A549 (cell line): Measurements from ENCODE around the gene HSD17B1. TPM values are rescaled to one million over a fixed set of nuclear protein-coding genes. Genes with fewer than 3 reads are reported as not detected.

Source experiments
- ATAC-seq, 2 experiments: fragments of 200-7000 bp in 1 of 2; fragments of >200 bp in 1 of 2; cut with Nextera tagmentation in 1 of 2; cut with Tn5 transposase in 1 of 2; 3 replicates each; pipeline versions ENCODE4 v1.8.0 to v1.9.1; 2018 to 2020; ENCODE audit warnings: mild to moderate bottlenecking in 1 of 2, moderate library complexity in 1 of 2
- CTCF ChIA-PET: fragments of 300-600 bp; sonication (Branson Sonifier 250); formaldehyde crosslinking; extraction: SDS; loops from one replicate; lab custom pipeline; 2021; ENCODE audit warnings: antibody characterized with exemption, inconsistent platforms; lab: Yijun Ruan, JAX
- POLR2A ChIA-PET: fragments of 350-600 bp; formaldehyde crosslinking; extraction: SDS; loops from one replicate; lab custom pipeline; 2021; ENCODE audit warnings: antibody characterized with exemption, inconsistent platforms; lab: Yijun Ruan, JAX
- DNase-seq, 2 experiments: peaks; one replicate each; pipeline versions ENCODE4 v3.0.0 to v3.0.0-alpha.2; 2011 to 2016; ENCODE audit warnings: low read depth in 1 of 2, low spot score in 1 of 2
- FAIRE-seq: peaks from 2 replicates; lab custom pipeline; 2011; peaks lifted over from hg19 to GRCh38; lab: Jason Lieb, UNC
- H3K27ac ChIP-seq, 2 experiments: fragments of >200 bp; sonication (Bioruptor Twin); formaldehyde crosslinking; 3 replicates each; pipeline ENCODE4 v1.5.1; 2016 to 2017
- H3K4me1 ChIP-seq: fragments of >200 bp; sonication (Bioruptor Twin); formaldehyde crosslinking; 3 replicates; pipeline ENCODE4 v1.6.1; 2016
- H3K4me2 ChIP-seq: fragments of >200 bp; sonication (Bioruptor Twin); formaldehyde crosslinking; 3 replicates; pipeline ENCODE4 v1.6.1; 2016
- H3K4me3 ChIP-seq: fragments of >200 bp; sonication (Bioruptor Twin); formaldehyde crosslinking; 3 replicates; pipeline ENCODE4 v1.5.1; 2016
- H3K9me3 ChIP-seq: fragments of >200 bp; sonication (Bioruptor Twin); formaldehyde crosslinking; 3 replicates; pipeline ENCODE4 v1.6.1; 2016
- CHD4 ChIP-seq: fragments of 200-600 bp; sonication (generic); IDR thresholded peaks from 2 replicates; pipeline ENCODE4 v1.6.1; 2016; ENCODE audit warnings: antibody characterized with exemption, mild to moderate bottlenecking, borderline replicate concordance
- EHF ChIP-seq: fragments of 250-450 bp; sonication (Bioruptor Pico); IDR thresholded peaks from 2 replicates; pipeline ENCODE4 v1.5.0; 2020; ENCODE audit warnings: mild to moderate bottlenecking
- ESRRA ChIP-seq: fragments of 150-350 bp; IDR thresholded peaks from 2 replicates; pipeline ENCODE4 v1.6.1; 2014; ENCODE audit warnings: mild to moderate bottlenecking, low read length, borderline replicate concordance
- FOSB ChIP-seq: fragments of 250-450 bp; sonication (Bioruptor Pico); IDR thresholded peaks from 2 replicates; pipeline ENCODE4 v1.5.0; 2020; ENCODE audit warnings: mild to moderate bottlenecking, moderate library complexity
- FOSL2 ChIP-seq, 2 experiments: fragments of 450-650 bp in 1 of 2; fragments of >200 bp in 1 of 2; sonication (Bioruptor Twin) in 1 of 2; formaldehyde crosslinking; IDR thresholded peaks; 2 replicates each; pipeline versions ENCODE4 v1.5.0 to v1.6.1; 2016 to 2020; ENCODE audit warnings: mild to moderate bottlenecking in 1 of 2, moderate library complexity in 1 of 2
- GATA3 ChIP-seq: IDR thresholded peaks from 2 replicates; pipeline ENCODE4 v1.6.1; 2012; ENCODE audit warnings: borderline replicate concordance
- HOXB13 ChIP-seq: fragments of 250-450 bp; sonication (Bioruptor Pico); IDR thresholded peaks from 2 replicates; pipeline ENCODE4 v1.5.0; 2020; ENCODE audit warnings: low read depth, mild to moderate bottlenecking, moderate library complexity
- JUN ChIP-seq, 2 experiments: fragments of >200 bp; sonication (Bioruptor Twin); formaldehyde crosslinking; IDR thresholded peaks; 2 replicates in 1 of 2; 3 replicates in 1 of 2; pipeline ENCODE4 v1.6.1; 2016 to 2017
- KDM1A ChIP-seq: fragments of 200-600 bp; sonication (generic); IDR thresholded peaks from 2 replicates; pipeline ENCODE4 v1.6.1; 2016; ENCODE audit warnings: low read depth, mild to moderate bottlenecking
- KDM5A ChIP-seq: fragments of 200-600 bp; sonication (generic); IDR thresholded peaks from 2 replicates; pipeline ENCODE4 v1.6.1; 2016; ENCODE audit warnings: antibody characterized with exemption, mild to moderate bottlenecking
- NFE2L2 ChIP-seq: fragments of 150-350 bp; conservative IDR thresholded peaks from 2 replicates; pipeline ENCODE4 v1.6.1; 2014; ENCODE audit warnings: low read length
- PHF8 ChIP-seq: fragments of 200-600 bp; sonication (generic); IDR thresholded peaks from 2 replicates; pipeline ENCODE4 v1.6.1; 2016; ENCODE audit warnings: low read depth, mild to moderate bottlenecking, antibody characterized with exemption, moderate library complexity, borderline replicate concordance
- POLR2A ChIP-seq: IDR thresholded peaks from 2 replicates; pipeline ENCODE4 v1.6.1; 2012; ENCODE audit warnings: mild to moderate bottlenecking, low read length
- POLR2AphosphoS2 ChIP-seq: conservative IDR thresholded peaks from 2 replicates; pipeline ENCODE4 v1.6.1; 2012; ENCODE audit warnings: low read length, improper control_type of control experiment, inconsistent platforms
- RCOR1 ChIP-seq: fragments of 150-350 bp; IDR thresholded peaks from 2 replicates; pipeline ENCODE4 v1.6.1; 2014; ENCODE audit warnings: antibody characterized with exemption, low read length, low read depth
- ZFP36 ChIP-seq: fragments of 450-650 bp; IDR thresholded peaks from 2 replicates; pipeline ENCODE4 v1.6.1; 2014; ENCODE audit warnings: borderline replicate concordance; ENCODE audit not compliant: partially characterized antibody
- WGBS: methylation state at CpG from one replicate; pipeline ENCODE4 v1.1.6; 2017; ENCODE audit errors: missing lambda C conversion rate; 5-methylcytosine and 5-hydroxymethylcytosine counted together
- polyA plus RNA-seq, 4 experiments: library from polyadenylated mRNA; depleted of rRNA in 3 of 4; stranded (reverse); fragments of >200 nt; fragmentation: RNase III in 1 of 4; extraction: RNeasy Plus Mini Kit Qiagen cat#74134 plus additional on column Dnase treatment in 1 of 4; gene quantifications; 2 replicates in 3 of 4; 3 replicates in 1 of 4; pipeline ENCODE4 v1.2.3, GENCODE V29; 2011 to 2017
- TF ChIP-seq, protein P1 (sequence below): IDR thresholded peaks from 2 replicates; pipeline ENCODE4 v1.6.1; 2012
- TF ChIP-seq, protein P2 (sequence below): fragments of >200 bp; sonication (Bioruptor Twin); formaldehyde crosslinking; IDR thresholded peaks from 3 replicates; pipeline ENCODE4 v1.5.1; 2016
- TF ChIP-seq, protein P3 (sequence below): fragments of >200 bp; sonication (Bioruptor Twin); formaldehyde crosslinking; IDR thresholded peaks from 3 replicates; pipeline ENCODE4 v1.6.1; 2016
- TF ChIP-seq, protein P4 (sequence below): IDR thresholded peaks from 2 replicates; pipeline ENCODE4 v1.6.1; 2012
- TF ChIP-seq, protein P5 (sequence below): fragments of 450-650 bp; IDR thresholded peaks from 2 replicates; pipeline ENCODE4 v1.6.1; 2014; ENCODE audit warnings: antibody characterized with exemption

The HSD17B1 gene
- polyA plus RNA-seq, 2 of the 4 experiments (the other 2 are of a cell fraction), result 0.49 to 1.5 TPM

DNA sequence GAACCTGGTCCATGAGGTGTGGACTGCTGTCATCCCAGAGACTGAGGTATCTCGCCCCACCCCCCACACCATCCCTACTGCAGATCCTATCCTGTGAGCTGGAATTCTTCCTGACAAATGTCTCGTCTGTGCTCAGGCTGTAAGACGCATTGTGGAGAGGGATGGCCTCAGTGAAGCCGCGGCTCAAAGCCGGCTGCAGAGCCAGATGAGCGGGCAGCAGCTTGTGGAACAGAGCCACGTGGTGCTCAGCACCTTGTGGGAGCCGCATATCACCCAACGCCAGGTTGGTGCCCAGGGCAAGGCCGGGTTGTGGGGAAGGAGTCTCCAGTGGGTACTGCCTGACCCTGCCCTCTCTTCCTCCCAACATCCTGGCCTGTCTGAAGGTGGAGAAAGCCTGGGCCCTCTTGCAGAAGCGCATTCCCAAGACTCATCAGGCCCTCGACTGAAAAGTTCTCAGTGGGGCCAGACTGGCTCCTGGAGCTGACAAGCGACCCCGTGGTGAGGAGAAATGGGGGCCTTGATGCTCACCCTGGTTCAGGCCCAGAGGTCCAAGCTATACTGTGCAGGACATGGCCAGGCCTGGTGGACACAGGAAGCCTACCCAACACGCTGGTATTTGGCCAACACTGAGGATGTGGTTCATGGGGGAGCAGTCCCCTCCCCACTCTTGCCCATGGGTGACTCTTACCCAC, 12.9 kb downstream of the HSD17B1 start:
- H3K4me2 ChIP-seq, result no peak overlapping the region
- 92% methylated on average over 16 of the region's 16 CpGs for WGBS
- DNase-seq (no peak), ATAC-seq (no peak), FAIRE-seq (no peak)
- no peak overlapping the region for H3K4me3 ChIP-seq
- TF ChIP-seq, protein P1, sequence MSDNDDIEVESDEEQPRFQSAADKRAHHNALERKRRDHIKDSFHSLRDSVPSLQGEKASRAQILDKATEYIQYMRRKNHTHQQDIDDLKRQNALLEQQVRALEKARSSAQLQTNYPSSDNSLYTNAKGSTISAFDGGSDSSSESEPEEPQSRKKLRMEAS, result no peak
- TF ChIP-seq EHF (no peak), KDM5A (no peak), CHD4 (no peak), FOSL2 (IDR thresholded peaks at IDR 0.05) (no peak), FOSL2 (CRISPR knock-in tag; IDR thresholded peaks at IDR 0.05) (no peak), NFE2L2 (no peak), ESRRA (no peak), GATA3 (no peak)
- TF ChIP-seq, protein P2, sequence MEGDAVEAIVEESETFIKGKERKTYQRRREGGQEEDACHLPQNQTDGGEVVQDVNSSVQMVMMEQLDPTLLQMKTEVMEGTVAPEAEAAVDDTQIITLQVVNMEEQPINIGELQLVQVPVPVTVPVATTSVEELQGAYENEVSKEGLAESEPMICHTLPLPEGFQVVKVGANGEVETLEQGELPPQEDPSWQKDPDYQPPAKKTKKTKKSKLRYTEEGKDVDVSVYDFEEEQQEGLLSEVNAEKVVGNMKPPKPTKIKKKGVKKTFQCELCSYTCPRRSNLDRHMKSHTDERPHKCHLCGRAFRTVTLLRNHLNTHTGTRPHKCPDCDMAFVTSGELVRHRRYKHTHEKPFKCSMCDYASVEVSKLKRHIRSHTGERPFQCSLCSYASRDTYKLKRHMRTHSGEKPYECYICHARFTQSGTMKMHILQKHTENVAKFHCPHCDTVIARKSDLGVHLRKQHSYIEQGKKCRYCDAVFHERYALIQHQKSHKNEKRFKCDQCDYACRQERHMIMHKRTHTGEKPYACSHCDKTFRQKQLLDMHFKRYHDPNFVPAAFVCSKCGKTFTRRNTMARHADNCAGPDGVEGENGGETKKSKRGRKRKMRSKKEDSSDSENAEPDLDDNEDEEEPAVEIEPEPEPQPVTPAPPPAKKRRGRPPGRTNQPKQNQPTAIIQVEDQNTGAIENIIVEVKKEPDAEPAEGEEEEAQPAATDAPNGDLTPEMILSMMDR, result no peak
- TF ChIP-seq, protein P3, sequence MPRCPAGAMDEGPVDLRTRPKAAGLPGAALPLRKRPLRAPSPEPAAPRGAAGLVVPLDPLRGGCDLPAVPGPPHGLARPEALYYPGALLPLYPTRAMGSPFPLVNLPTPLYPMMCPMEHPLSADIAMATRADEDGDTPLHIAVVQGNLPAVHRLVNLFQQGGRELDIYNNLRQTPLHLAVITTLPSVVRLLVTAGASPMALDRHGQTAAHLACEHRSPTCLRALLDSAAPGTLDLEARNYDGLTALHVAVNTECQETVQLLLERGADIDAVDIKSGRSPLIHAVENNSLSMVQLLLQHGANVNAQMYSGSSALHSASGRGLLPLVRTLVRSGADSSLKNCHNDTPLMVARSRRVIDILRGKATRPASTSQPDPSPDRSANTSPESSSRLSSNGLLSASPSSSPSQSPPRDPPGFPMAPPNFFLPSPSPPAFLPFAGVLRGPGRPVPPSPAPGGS, result no peak
- CTCF ChIA-PET, result interaction anchor here (0.6 to 9.3 kb wide), 8 partner anchors 12 to 270 kb away, joined by 3 to 120 read pairs (median 4); partner anchors contain the start of genes PLEKHH3 and PSMC3IP
- H3K27ac ChIP-seq, result peak overlapping the region; percentile 96; a peak in 4 of 6 replicates
- peaks cover 38% of the 10 kb centered on the region for H3K4me1 ChIP-seq
- no peaks in the 10 kb centered on the region for H3K9me3 ChIP-seq
- POLR2A ChIA-PET, result interaction anchor here (1.9 to 3.5 kb wide), 2 partner anchors 11 kb away, joined by 7 to 17 read pairs; partner anchors contain the start of gene PSMC3IP

DNA sequence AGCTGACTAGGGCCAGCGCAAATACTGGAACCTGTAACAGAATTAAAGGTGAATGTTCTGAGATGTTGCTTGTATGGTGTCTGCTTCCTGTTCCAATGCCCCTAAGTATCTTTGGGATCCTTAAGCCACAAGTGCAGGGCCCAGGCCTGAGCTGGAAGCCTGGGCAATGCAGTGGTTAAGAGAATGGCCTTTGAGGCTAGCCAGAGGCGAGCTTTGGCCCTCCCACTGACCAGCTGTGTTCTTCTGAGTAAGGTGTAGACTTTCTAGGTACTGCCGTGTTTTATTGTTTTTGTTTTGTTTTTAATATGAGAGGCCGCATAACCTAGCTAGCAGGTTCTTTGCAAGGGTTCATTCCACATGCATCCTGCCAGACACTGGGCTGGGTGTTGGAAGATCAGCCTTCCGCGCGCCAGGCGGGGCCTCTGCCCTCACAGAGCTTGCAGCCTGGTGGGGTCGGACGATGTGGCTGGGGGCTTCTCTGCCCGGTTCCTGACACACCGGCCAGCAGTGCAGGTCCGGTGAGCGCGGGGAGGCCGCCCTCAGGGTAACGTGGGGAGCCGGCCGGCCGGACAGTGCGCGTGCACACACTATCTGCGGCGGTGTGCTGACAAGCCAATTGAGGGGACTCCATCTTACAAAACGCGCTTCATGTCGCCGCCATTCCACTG, 13.6 kb downstream of the HSD17B1 start:
- FAIRE-seq (no peak), ATAC-seq (peak; percentile 20 to 21; a peak in 5 of 6 replicates), DNase-seq (no peak)
- CTCF ChIA-PET, result interaction anchor here (0.7 to 9.3 kb wide), 4 partner anchors 12 to 113 kb away, joined by 3 to 120 read pairs (median 10); partner anchors contain the start of gene PSMC3IP
- Histone ChIP-seq H3K4me1 (peaks cover 35% of the 10 kb centered on the region), H3K9me3 (no peaks in the 10 kb centered on the region), H3K27ac (peak overlapping the region; percentile 96), H3K4me2 (peak overlapping the region; percentile 85), H3K4me3 (peak overlapping the region; percentile 93)
- POLR2A ChIA-PET, result interaction anchor here (1.9 to 3.5 kb wide), 2 partner anchors 11 to 12 kb away, joined by 7 to 17 read pairs; partner anchors contain the start of gene PSMC3IP
- WGBS, result 69% methylated on average over 28 of the region's 28 CpGs
- TF ChIP-seq GATA3 (peak; percentile 41; the same call in 1 of the 2 replicates), PHF8 (no peak), RCOR1 (no peak), HOXB13 (CRISPR knock-in tag) (no peak), KDM5A (no peak)
- TF ChIP-seq, protein P1, result no peak

DNA sequence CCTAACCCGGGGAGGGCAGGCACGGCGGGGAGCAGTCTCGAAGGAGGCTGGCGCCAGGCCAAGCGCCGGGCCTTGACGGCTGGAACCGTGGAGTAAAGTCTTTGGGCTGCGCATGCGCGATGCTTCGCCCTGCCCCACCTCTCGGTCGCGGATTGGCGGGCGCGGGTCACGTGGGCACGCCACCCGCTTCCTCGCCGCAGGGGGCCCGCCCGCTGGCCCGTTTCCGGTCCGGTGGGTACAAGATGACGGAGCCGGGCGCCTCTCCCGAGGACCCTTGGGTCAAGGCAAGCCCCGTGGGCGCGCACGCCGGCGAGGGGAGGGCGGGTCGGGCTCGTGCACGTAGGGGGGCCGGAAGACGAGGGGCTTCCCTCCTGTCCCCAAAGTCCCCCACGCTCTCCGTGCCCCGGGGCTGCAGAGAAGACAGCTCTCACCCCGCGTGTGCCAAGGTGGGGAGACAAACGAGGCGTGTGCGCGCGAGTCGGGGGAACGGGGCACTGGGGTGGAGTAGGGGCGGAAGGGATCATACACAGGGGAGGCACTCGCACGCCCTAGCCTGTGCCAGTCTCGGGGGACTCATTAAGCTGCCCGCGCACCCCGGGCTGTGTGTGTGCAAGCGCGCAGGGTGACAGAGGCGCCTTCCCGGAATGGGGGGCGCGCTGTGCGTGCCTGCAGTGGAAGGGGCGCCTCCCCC, 14.3 kb downstream of the HSD17B1 start, which contains the start of gene MLX:
Gene MLX (plus strand): TSS at position 218 of the 691 bp plus-strand sequence. CDS start 25 bp downstream, at position 243.
- peak within 1 kb of the TSS; percentile 96 for H3K27ac ChIP-seq
- no peak for FAIRE-seq
- TF ChIP-seq KDM1A, result no peak
- no peak for TF ChIP-seq NFE2L2
- TF ChIP-seq ZFP36, result no peak
- no peak for TF ChIP-seq RCOR1
- no peak for TF ChIP-seq FOSB (CRISPR knock-in tag)
- TF ChIP-seq, protein P4, sequence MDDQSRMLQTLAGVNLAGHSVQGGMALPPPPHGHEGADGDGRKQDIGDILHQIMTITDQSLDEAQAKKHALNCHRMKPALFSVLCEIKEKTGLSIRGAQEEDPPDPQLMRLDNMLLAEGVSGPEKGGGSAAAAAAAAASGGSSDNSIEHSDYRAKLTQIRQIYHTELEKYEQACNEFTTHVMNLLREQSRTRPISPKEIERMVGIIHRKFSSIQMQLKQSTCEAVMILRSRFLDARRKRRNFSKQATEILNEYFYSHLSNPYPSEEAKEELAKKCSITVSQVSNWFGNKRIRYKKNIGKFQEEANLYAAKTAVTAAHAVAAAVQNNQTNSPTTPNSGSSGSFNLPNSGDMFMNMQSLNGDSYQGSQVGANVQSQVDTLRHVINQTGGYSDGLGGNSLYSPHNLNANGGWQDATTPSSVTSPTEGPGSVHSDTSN, result no peak; the same call in 1 of the 2 replicates
- no peak for TF ChIP-seq ESRRA
- no peak for TF ChIP-seq POLR2AphosphoS2
- TF ChIP-seq POLR2A, result peak; percentile 42
- TF ChIP-seq, protein P1, result peak; percentile 87
- TF ChIP-seq, protein P5, sequence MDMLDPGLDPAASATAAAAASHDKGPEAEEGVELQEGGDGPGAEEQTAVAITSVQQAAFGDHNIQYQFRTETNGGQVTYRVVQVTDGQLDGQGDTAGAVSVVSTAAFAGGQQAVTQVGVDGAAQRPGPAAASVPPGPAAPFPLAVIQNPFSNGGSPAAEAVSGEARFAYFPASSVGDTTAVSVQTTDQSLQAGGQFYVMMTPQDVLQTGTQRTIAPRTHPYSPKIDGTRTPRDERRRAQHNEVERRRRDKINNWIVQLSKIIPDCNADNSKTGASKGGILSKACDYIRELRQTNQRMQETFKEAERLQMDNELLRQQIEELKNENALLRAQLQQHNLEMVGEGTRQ, result peak; percentile 98
- TF ChIP-seq JUN (IDR thresholded peaks at IDR 0.05), result peak in 1 of 2 experiments; percentile 90; a peak in 3 of 5 replicates

More for the DNA sequence above, 14.3 kb downstream of the HSD17B1 start, which contains the start of gene MLX:
- Histone ChIP-seq H3K4me1 (peaks cover 32% of the 10 kb centered on the region), H3K4me3 (peak within 1 kb of the TSS; percentile 93), H3K9me3 (no peaks in the 10 kb centered on the region), H3K4me2 (peak within 1 kb of the TSS; percentile 85)
- ChIA-PET CTCF (interaction anchor here (0.6 to 9.3 kb wide), 7 partner anchors 12 to 1964 kb away, joined by 3 to 120 read pairs (median 6); partner anchors contain the start of gene PSMC3IP), POLR2A (interaction anchor here (1.9 to 3.5 kb wide), 2 partner anchors 10 to 13 kb away, joined by 7 to 17 read pairs; partner anchors contain the start of gene PSMC3IP)
- DNase-seq, result peak; percentile 94 to 100
- peak; percentile 52 to 74 for ATAC-seq
- WGBS, result 3% methylated on average over 37 of the region's 72 CpGs
